ENCODE data around the gene NRGN.

DNA sequence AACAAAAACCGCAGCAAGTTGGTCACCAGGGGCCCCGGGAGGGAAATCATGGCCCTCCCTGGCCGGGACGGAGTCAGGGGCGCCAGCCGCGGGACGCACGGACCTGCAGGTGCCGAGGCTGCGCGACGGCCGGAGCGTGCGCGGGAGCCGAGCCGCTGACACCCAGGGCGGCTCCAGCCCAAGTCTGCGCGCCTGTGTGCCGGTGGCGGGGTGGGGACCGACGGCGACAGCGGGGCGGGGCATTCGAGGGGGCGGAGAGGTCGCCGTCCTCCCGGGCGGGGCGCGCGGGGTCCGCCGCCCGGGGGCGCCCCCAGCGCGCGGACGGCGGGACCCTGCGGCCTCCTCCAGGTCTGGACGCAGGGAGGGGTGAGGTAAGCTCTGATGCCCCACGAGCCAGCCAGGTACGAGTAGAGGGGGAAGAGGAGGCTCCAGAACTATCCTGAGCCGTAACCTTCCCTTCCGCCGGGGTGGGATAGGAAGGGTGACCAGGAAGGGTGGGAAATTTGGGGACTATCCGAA is 22.4 kb downstream of the NRGN start, which contains the start of gene ESAM:
- TF ChIP-seq, protein P1, sequence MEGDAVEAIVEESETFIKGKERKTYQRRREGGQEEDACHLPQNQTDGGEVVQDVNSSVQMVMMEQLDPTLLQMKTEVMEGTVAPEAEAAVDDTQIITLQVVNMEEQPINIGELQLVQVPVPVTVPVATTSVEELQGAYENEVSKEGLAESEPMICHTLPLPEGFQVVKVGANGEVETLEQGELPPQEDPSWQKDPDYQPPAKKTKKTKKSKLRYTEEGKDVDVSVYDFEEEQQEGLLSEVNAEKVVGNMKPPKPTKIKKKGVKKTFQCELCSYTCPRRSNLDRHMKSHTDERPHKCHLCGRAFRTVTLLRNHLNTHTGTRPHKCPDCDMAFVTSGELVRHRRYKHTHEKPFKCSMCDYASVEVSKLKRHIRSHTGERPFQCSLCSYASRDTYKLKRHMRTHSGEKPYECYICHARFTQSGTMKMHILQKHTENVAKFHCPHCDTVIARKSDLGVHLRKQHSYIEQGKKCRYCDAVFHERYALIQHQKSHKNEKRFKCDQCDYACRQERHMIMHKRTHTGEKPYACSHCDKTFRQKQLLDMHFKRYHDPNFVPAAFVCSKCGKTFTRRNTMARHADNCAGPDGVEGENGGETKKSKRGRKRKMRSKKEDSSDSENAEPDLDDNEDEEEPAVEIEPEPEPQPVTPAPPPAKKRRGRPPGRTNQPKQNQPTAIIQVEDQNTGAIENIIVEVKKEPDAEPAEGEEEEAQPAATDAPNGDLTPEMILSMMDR (IDR thresholded peaks at IDR 0.05) = no peak
- TF ChIP-seq POLR2A (IDR thresholded peaks at IDR 0.05) (no peak), POLR2AphosphoS5 (IDR thresholded peaks at IDR 0.05) (no peak)
